AG09309 (cell line): ENCODE results near the gene BAZ1A.
A peak's percentile ranks its signal among the peaks of the same experiment; 100 is the strongest.

Experiments used
- DNase-seq: peaks from one replicate; pipeline ENCODE4 v3.0.0-alpha.2; 2010; ENCODE audit warnings: low read depth
- H3K4me3 ChIP-seq: 2 replicates; pipeline ENCODE4 v1.5.1; 2011; ENCODE audit warnings: mild to moderate bottlenecking, low read depth, low read length, moderate library complexity; ENCODE audit not compliant: control insufficient read depth
- TF ChIP-seq, protein P1 (sequence below): IDR thresholded peaks from 2 replicates; pipeline ENCODE4 v1.5.1; 2011; ENCODE audit warnings: mild to moderate bottlenecking, low read depth, low read length, inconsistent platforms; ENCODE audit not compliant: insufficient read depth, control insufficient read depth; ENCODE audit errors: missing control alignments

The BAZ1A gene

DNA sequence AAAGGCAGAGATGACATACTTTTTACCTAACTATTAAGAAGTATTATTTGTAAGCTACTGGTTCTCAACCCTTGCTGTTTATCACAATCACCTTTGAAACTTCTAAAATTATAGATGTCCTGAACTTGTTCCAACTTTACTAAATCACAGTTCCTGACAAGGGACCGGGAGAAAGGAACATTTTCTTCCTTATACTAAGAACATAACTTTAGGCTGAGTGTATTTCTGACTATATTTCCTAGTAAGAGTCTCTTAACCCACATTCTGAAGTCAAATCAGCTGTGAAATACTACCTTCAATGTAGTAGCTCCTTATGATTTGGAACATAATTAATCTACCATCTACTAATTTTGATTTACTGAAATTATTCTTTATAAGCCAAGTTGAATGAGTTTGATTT is 80.2 kb downstream of the BAZ1A start:
- no peak for DNase-seq
- TF ChIP-seq, protein P1, sequence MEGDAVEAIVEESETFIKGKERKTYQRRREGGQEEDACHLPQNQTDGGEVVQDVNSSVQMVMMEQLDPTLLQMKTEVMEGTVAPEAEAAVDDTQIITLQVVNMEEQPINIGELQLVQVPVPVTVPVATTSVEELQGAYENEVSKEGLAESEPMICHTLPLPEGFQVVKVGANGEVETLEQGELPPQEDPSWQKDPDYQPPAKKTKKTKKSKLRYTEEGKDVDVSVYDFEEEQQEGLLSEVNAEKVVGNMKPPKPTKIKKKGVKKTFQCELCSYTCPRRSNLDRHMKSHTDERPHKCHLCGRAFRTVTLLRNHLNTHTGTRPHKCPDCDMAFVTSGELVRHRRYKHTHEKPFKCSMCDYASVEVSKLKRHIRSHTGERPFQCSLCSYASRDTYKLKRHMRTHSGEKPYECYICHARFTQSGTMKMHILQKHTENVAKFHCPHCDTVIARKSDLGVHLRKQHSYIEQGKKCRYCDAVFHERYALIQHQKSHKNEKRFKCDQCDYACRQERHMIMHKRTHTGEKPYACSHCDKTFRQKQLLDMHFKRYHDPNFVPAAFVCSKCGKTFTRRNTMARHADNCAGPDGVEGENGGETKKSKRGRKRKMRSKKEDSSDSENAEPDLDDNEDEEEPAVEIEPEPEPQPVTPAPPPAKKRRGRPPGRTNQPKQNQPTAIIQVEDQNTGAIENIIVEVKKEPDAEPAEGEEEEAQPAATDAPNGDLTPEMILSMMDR = no peak
- H3K4me3 ChIP-seq = no peak overlapping the region

DNA sequence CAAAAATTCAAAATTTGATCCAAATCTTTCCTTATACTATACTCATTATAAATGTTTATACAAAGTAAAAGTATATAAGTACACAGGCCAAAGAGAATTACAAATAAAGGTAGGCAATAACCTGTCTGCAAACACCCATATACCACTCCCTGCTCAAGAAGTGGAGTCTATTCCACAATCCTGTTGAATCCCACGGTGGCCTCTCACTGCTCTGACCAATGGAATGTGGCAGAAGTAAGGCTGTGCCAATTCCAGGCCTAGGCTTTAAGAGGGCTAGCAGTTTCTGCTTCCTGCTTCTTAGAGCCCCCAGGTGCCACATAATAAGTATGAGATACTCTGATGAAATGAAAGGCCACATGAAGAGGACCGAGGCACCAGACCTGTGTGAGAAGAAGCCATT is 80.9 kb downstream of the BAZ1A start:
- TF ChIP-seq, protein P1 = no peak
- DNase-seq = no peak
- no peak overlapping the region for H3K4me3 ChIP-seq

DNA sequence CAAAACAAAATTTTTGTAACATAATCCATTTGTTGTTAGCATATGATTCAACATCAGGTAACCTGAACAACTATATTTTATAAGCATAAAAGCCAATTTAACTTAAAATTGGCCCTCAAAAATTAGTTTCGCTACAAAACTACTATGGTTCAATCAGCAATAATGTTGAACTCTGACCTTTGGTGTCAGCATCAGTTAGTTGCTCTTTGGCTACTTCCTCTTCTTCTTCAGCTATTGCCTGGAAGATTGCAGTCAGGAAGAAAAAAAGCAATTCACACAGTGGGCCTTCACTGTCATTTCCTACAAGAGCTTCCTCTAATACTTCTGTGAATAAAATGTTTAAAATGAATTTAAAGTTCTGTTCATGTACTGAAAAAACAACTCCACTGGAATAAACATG is 82.6 kb downstream of the BAZ1A start:
- DNase-seq = no peak
- H3K4me3 ChIP-seq = no peak overlapping the region
- TF ChIP-seq, protein P1 = no peak

DNA sequence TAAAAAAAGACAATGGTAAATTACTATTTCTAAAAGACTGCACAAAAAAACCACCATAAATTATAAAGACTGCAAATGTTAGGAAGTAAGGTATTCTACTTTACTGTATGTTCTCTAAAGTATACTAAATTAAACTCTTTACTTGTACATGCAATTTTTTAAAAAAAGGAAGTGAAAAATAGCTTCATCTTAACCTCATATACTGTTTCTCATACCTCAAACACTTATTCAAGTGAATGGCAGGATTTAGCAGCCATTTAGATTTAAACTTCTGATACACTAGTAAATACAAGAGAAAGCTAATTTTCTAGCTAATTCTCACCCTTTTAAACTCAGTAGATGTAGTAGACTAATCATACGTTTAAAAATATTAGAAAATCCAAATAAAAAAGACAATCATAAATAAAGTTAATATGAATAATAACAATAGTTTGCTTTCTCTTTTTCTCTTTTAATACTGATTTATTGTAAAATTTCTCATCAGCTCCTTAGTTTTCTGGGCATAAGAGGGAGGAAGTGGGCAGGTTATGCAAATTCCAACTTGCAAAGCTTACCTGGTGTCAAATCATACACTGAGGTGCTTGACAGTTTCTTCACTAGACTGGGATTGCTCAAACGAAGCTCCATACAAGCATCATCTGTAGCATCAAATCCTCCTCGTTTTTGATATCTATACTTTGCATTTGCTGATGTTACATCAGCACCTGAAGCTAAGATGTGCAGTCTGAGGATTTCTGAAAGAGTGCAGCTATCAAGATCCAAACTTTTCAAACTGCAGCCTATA is 89.7 kb downstream of the BAZ1A start:
- H3K4me3 ChIP-seq = no peak overlapping the region
- TF ChIP-seq, protein P1 = no peak
- no peak for DNase-seq

- TF ChIP-seq, protein P1 = no peak
- H3K4me3 ChIP-seq = no peak overlapping the region
- DNase-seq = no peak
These were observed 93.1 kb downstream of the BAZ1A start for GRCh38 chr14:34782031-34782430.

DNA sequence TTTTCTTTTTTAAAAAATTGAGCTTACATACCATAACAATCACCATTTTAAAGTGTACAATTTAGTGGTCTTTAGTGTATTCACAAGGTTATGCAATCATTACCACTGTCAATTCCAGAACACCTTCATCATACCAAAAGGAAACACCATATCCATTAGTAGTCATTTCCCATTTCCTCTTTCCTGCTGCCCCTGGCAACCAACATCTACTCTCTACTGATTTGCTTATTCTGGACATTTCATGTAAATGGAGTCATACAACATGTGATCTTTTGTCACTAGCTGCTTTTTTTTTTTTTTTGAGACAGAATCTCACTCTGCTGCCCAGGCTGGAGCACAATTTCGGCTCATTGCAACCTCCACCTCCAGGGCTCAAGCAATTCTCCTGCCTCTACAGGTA is 93.9 kb downstream of the BAZ1A start:
- TF ChIP-seq, protein P1 = no peak
- DNase-seq = peak; percentile 32
- no peak overlapping the region for H3K4me3 ChIP-seq
